ENCODE results near the gene SNX33. TPM values are rescaled to one million over a fixed set of nuclear protein-coding genes. Genes with fewer than 3 reads are reported as not detected.

The SNX33 gene
- total RNA-seq, 1 donor from 2014 or later, result 12.7 TPM

- DNase-seq (ENCODE audit: low spot score) (no peak), ATAC-seq (peak; percentile 39)
These were observed 7.1 kb upstream of the SNX33 start for GRCh38 chr15:75640483-75641178.

- ATAC-seq (no peak), DNase-seq (ENCODE audit: low spot score) (no peak)
These were observed 6.6 kb upstream of the SNX33 start for GRCh38 chr15:75641179-75641503.

- DNase-seq (ENCODE audit: low spot score) (no peak), ATAC-seq (peak; percentile 13)
These were observed 6.1 kb upstream of the SNX33 start for GRCh38 chr15:75641603-75642002.

GRCh38 chr15:75644376-75644775, 3.3 kb upstream of the SNX33 start:
- ATAC-seq (no peak), DNase-seq (ENCODE audit: low spot score) (no peak)

GRCh38 chr15:75646112-75646943, 1.4 kb upstream of the SNX33 start:
- ATAC-seq (no peak), DNase-seq (ENCODE audit: low spot score) (no peak)

- DNase-seq (ENCODE audit: low spot score) (no peak), ATAC-seq (peak; percentile 30)
These were observed 758 bp upstream of the SNX33 start for GRCh38 chr15:75646944-75647364.

- ATAC-seq (peak; percentile 45), DNase-seq (ENCODE audit: low spot score) (peak; percentile 64)
These were observed 666 bp downstream of the SNX33 start for GRCh38 chr15:75648156-75649000.

GRCh38 chr15:75649045-75649761, 1.5 kb downstream of the SNX33 start:
- DNase-seq (ENCODE audit: low spot score) (no peak), ATAC-seq (no peak)

- ATAC-seq, result no peak
- no peak for DNase-seq (ENCODE audit: low spot score)
These were observed 2.1 kb downstream of the SNX33 start for GRCh38 chr15:75649848-75650247.

- peak; percentile 5 for ATAC-seq
- peak; percentile 66 for DNase-seq (ENCODE audit: low spot score)
These were observed 3.4 kb downstream of the SNX33 start for GRCh38 chr15:75650908-75651809.

GRCh38 chr15:75651810-75652543, 4.3 kb downstream of the SNX33 start:
- DNase-seq (ENCODE audit: low spot score) (no peak), ATAC-seq (no peak)

- DNase-seq (ENCODE audit: low spot score) (no peak), ATAC-seq (no peak)
These were observed 5.7 kb downstream of the SNX33 start for GRCh38 chr15:75653347-75653913.

GRCh38 chr15:75654201-75654907, 6.6 kb downstream of the SNX33 start:
- no peak for DNase-seq (ENCODE audit: low spot score)
- no peak for ATAC-seq

GRCh38 chr15:75655931-75656330, 8.2 kb downstream of the SNX33 start:
- DNase-seq (ENCODE audit: low spot score), result no peak
- ATAC-seq, result no peak

- DNase-seq (ENCODE audit: low spot score), result no peak
- no peak for ATAC-seq
These were observed 8.6 kb downstream of the SNX33 start for GRCh38 chr15:75656331-75656730.

GRCh38 chr15:75656813-75657212, 9.1 kb downstream of the SNX33 start:
- no peak for DNase-seq (ENCODE audit: low spot score)
- no peak for ATAC-seq

GRCh38 chr15:75659141-75659771, 11.5 kb downstream of the SNX33 start:
- ATAC-seq (no peak), DNase-seq (ENCODE audit: low spot score) (no peak)

Data from left lobe of liver (tissue), 2 donors.